ENCODE measurements around the gene PAOX. TPM values are rescaled to one million over a fixed set of nuclear protein-coding genes. Genes with fewer than 3 reads are reported as not detected.

The PAOX gene
- total and polyA plus RNA-seq, 2 of the 4 experiments (the other 2 are of a cell fraction): 3.8 to 4.5 TPM

DNA sequence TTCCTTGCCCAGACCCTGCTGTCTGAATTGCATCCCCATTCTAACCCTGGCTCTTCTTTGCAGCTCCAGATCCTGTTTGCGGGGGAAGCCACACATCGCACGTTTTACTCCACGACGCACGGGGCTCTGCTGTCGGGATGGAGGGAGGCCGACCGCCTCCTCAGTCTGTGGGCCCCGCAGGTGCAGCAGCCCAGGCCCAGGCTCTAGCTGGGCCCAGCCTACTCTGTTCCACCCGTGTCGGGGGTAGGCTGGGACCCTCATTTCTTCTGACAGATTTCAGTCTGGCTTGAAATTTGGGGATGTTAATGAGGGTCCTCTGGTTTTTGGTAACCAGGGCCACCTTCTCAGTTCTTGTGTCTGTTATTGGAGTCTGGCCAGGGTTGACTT lies 12.2 kb downstream of the PAOX start:
- Histone ChIP-seq H2BK120ac (ENCODE audit: low read depth, low read length) (no peak overlapping the region), H3K27ac (ENCODE audit: insufficient read depth, low read length) (no peak overlapping the region), H3K4ac (ENCODE audit: low read depth, low read length) (no peak overlapping the region), H3K23ac (ENCODE audit: low read depth, low read length) (no peak overlapping the region), H3K4me2 (ENCODE audit: low read depth, low read length) (no peak overlapping the region), H3K9me1 (ENCODE audit: insufficient read depth, low read length) (peaks cover 8% of the 10 kb centered on the region; the same call in 1 of the 2 replicates), H3K56ac (ENCODE audit: extremely low read depth, insufficient read depth, low read length) (no peak overlapping the region), H2AK9ac (replicated peaks; ENCODE audit: low read depth, low read length, poor library complexity) (no peak overlapping the region), H2AFZ (replicated peaks; ENCODE audit: low read length, poor library complexity) (no peak overlapping the region), H3K18ac (ENCODE audit: low read depth, low read length) (no peak overlapping the region), H3K9me3 (ENCODE audit: control insufficient read depth, insufficient read depth, low read length) (no peaks in the 10 kb centered on the region), H4K8ac (ENCODE audit: low read depth in 2 of 2, low read length in 2 of 2) (no peak overlapping the region), H2BK15ac (ENCODE audit: low read depth, low read length) (no peak overlapping the region), H3K79me1 (ENCODE audit: low read depth in 1 of 2, low read length in 2 of 2) (peaks cover 19% of the 10 kb centered on the region in 2 experiments), H2BK5ac (ENCODE audit: low read depth, low read length, poor library complexity, severe bottlenecking) (no peak overlapping the region), H4K20me1 (ENCODE audit: insufficient read depth, low read length) (no peaks in the 10 kb centered on the region), H3K4me1 (ENCODE audit: control insufficient read depth, insufficient read depth, low read length) (peaks cover 4% of the 10 kb centered on the region; the same call in 1 of the 2 replicates), H2AK5ac (ENCODE audit: low read depth, low read length) (no peak overlapping the region), H4K5ac (ENCODE audit: low read depth, low read length) (no peak overlapping the region), H3K36me3 (ENCODE audit: control insufficient read depth, insufficient read depth, low read length) (peaks cover 14% of the 10 kb centered on the region), H3K4me3 (ENCODE audit: insufficient read depth, low read depth, low read length) (no peak overlapping the region), H3K14ac (replicated peaks; ENCODE audit: low read depth, low read length) (no peak overlapping the region), H3K27me3 (ENCODE audit: control insufficient read depth, insufficient read depth, low read length) (no peaks in the 10 kb centered on the region), H4K91ac (ENCODE audit: insufficient read depth, low read depth, low read length) (no peak overlapping the region), H2BK20ac (ENCODE audit: low read depth, low read length) (no peak overlapping the region), H3K9ac (ENCODE audit: low read depth, low read length) (no peak overlapping the region)
- 100% methylated on average over 3 of the region's 12 CpGs; no CpG with 5 or more reads in 1 of the 2 experiments for WGBS, 2 experiments (ENCODE audit: extremely low coverage in 2 of 2, insufficient read length in 1 of 2)
- dilution Hi-C loops (cut with HindIII; ENCODE audit: low sequenced_read_pairs, unreplicated experiment): no loop called here
- TF ChIP-seq RCOR1 (IDR thresholded peaks at IDR 0.05; ENCODE audit: insufficient replicate concordance, low read length) (no peak), RFX5 (IDR thresholded peaks at IDR 0.05; ENCODE audit: low read depth, low read length) (no peak)
- no peak for ATAC-seq (ENCODE audit: low read depth)
- POLR2A ChIA-PET (ENCODE audit: unreplicated experiment): no interaction called here
- BruUV-seq (replicated peaks): no TSS peak
- CTCF ChIA-PET: no interaction called here
- intact Hi-C loops (cut with micrococcal nuclease): no loop called here
- DNase-seq: no peak
- in situ Hi-C loops (cut with MboI; ENCODE audit: low sequenced_read_pairs): no loop called here
